K562 (cell line): ENCODE results near the gene TMBIM4. TPM values are rescaled to one million over a fixed set of nuclear protein-coding genes. Genes with fewer than 3 reads are reported as not detected.

Experiments used
- ATAC-seq: fragments of 200-7000 bp; cut with Tn5 transposase; 3 replicates; pipeline ENCODE4 v1.9.1; 2020; ENCODE audit warnings: moderate library complexity
- BruUV-seq: library from RNA; stranded (reverse); fragments of 400-500 nt; replicated peaks from 2 replicates; lab custom pipeline; 2021; lab: Mats Ljungman, UMichigan
- CTCF ChIA-PET: fragments of 300-600 bp; formaldehyde crosslinking; extraction: SDS; loops from one replicate; lab custom pipeline; 2021; ENCODE audit warnings: low intra/inter-chr PET ratio; lab: Yijun Ruan, JAX
- POLR2A ChIA-PET: fragments of 300-600, 350-650 bp; sonication (Branson Sonifier 250); formaldehyde crosslinking; extraction: SDS; loops from one replicate; lab custom pipeline; 2021; ENCODE audit warnings: antibody characterized with exemption, inconsistent platforms; lab: Yijun Ruan, JAX
- DNase-seq, 4 experiments: peaks; one replicate each; pipeline versions ENCODE4 v3.0.0 to v3.0.0-alpha.2; 2011 to 2018; ENCODE audit warnings: low spot score in 3 of 4, mixed read lengths in 3 of 4; ENCODE audit errors: extremely low read depth in 1 of 4
- FAIRE-seq: peaks from 2 replicates; lab custom pipeline; 2011; peaks lifted over from hg19 to GRCh38; lab: Jason Lieb, UNC
- H2AFZ ChIP-seq: 2 replicates; pipeline ENCODE4 v1.6.0; 2011; ENCODE audit warnings: low read depth, low read length, control low read depth, inconsistent platforms
- H3K27ac ChIP-seq: fragments of 200-600 bp; 3 replicates; pipeline ENCODE4 v1.8.0; 2011; ENCODE audit warnings: low read depth, mild to moderate bottlenecking, control low read depth, inconsistent platforms, low read length, moderate library complexity, mixed read lengths; ENCODE audit errors: extremely low read depth
- H3K27me3 ChIP-seq, 2 experiments: fragments of 300-600 bp in 1 of 2; 2 replicates in 1 of 2; 3 replicates in 1 of 2; pipeline versions ENCODE4 v1.6.0 to v1.8.0; 2011; ENCODE audit warnings: inconsistent platforms in 2 of 2, low read length in 2 of 2, mild to moderate bottlenecking in 1 of 2, mixed read lengths in 1 of 2, moderate library complexity in 1 of 2; ENCODE audit not compliant: control insufficient read depth in 2 of 2, insufficient read depth in 2 of 2
- H3K36me3 ChIP-seq: fragments of 300-600 bp; 3 replicates; pipeline ENCODE4 v1.8.0; 2011; ENCODE audit warnings: mild to moderate bottlenecking, low read length, inconsistent platforms; ENCODE audit not compliant: control insufficient read depth, insufficient read depth
- H3K4me1 ChIP-seq, 2 experiments: fragments of 200-600 bp in 1 of 2; replicated peaks in 1 of 2; 2 replicates in 1 of 2; 3 replicates in 1 of 2; pipeline versions ENCODE4 v1.5.1 to v1.8.0; 2011; ENCODE audit warnings: inconsistent platforms in 2 of 2, low read length in 2 of 2, mild to moderate bottlenecking in 1 of 2, mixed read lengths in 1 of 2, moderate library complexity in 1 of 2; ENCODE audit not compliant: control insufficient read depth in 2 of 2, insufficient read depth in 2 of 2
- H3K4me2 ChIP-seq: 2 replicates; pipeline ENCODE4 v1.6.1; 2011; ENCODE audit warnings: low read length, control low read depth, inconsistent platforms, mixed read lengths; ENCODE audit not compliant: insufficient read depth
- H3K4me3 ChIP-seq: fragments of 200-600 bp; sonication (generic), shearing (Covaris generic); 2 replicates; pipeline ENCODE4 v1.5.1; 2016; ENCODE audit warnings: control low read depth, inconsistent platforms
- H3K79me2 ChIP-seq: fragments of 200-600 bp; 3 replicates; pipeline ENCODE4 v1.8.0; 2011; ENCODE audit warnings: low read length, inconsistent platforms; ENCODE audit not compliant: control insufficient read depth, insufficient read depth
- H3K9ac ChIP-seq, 2 experiments: 2 replicates each; pipeline versions ENCODE4 v1.6.0 to v1.6.1; 2011; ENCODE audit warnings: low read depth in 2 of 2, low read length in 2 of 2, control low read depth in 1 of 2, inconsistent platforms in 1 of 2, mild to moderate bottlenecking in 1 of 2, mixed read lengths in 1 of 2; ENCODE audit not compliant: insufficient read depth in 1 of 2
- H3K9me1 ChIP-seq: one replicate; pipeline ENCODE4 v1.6.0; 2011; ENCODE audit warnings: inconsistent platforms, mild to moderate bottlenecking, low read length, moderate library complexity; ENCODE audit not compliant: control insufficient read depth, insufficient read depth
- H3K9me3 ChIP-seq: replicated peaks from 2 replicates; pipeline ENCODE4 v1.5.1; 2011; ENCODE audit warnings: low read depth, low read length, inconsistent platforms; ENCODE audit not compliant: control insufficient read depth, insufficient read depth
- H4K20me1 ChIP-seq: replicated peaks from 2 replicates; pipeline ENCODE4 v1.6.1; 2011; ENCODE audit warnings: low read length, inconsistent platforms, mixed read lengths; ENCODE audit not compliant: control insufficient read depth, insufficient read depth
- CBX3 ChIP-seq, 2 experiments: IDR thresholded peaks; 1 replicate in 1 of 2; 2 replicates in 1 of 2; pipeline ENCODE4 v1.6.1; 2012; ENCODE audit warnings: inconsistent platforms in 2 of 2, low read length in 2 of 2, borderline replicate concordance in 1 of 2, control low read depth in 1 of 2
- RBM25 ChIP-seq: fragments of 200-400 bp; formaldehyde crosslinking; IDR thresholded peaks from 2 replicates; pipeline ENCODE4 v1.6.1; 2018; ENCODE audit warnings: low read length, low read depth, moderate library complexity; ENCODE audit not compliant: severe bottlenecking
- YY1 ChIP-seq, 3 experiments: IDR thresholded peaks; 2 replicates each; pipeline ENCODE4 v1.6.1; 2011; ENCODE audit warnings: low read length in 2 of 3, mild to moderate bottlenecking in 2 of 3, moderate library complexity in 2 of 3, borderline replicate concordance in 1 of 3, control low read depth in 1 of 3, low read depth in 1 of 3; ENCODE audit not compliant: insufficient read depth in 3 of 3, insufficient replicate concordance in 2 of 3, control insufficient read depth in 1 of 3, insufficient read length in 1 of 3; ENCODE audit errors: extremely low read depth in 1 of 3
- ZBTB1 ChIP-seq: sonication (generic); formaldehyde crosslinking; IDR thresholded peaks from 2 replicates; pipeline ENCODE4 v1.8.1; 2023; ENCODE audit warnings: missing genetic modification reagents, low read depth, mild to moderate bottlenecking, borderline replicate concordance
- ZNF354B ChIP-seq: fragments of 250-450 bp; sonication (Bioruptor Pico); IDR thresholded peaks from 2 replicates; pipeline ENCODE4 v1.4.0; 2020
- ZNF507 ChIP-seq: conservative IDR thresholded peaks from 2 replicates; pipeline ENCODE4 v1.6.1; 2017; ENCODE audit warnings: missing genetic modification characterization, missing compliant biosample characterization
- ZNF695 ChIP-seq: fragments of 450-650 bp; formaldehyde crosslinking; IDR thresholded peaks from 2 replicates; pipeline ENCODE4 v1.4.0; 2020; ENCODE audit warnings: mild to moderate bottlenecking, moderate library complexity
- WGBS: fragments of 100-300 bp; shearing (Covaris generic); methylation state at CpG from one replicate; pipeline ENCODE4 v1.1.6; 2016; ENCODE audit warnings: low coverage, mixed read lengths; ENCODE audit not compliant: insufficient coverage; ENCODE audit errors: missing lambda C conversion rate; 5-methylcytosine and 5-hydroxymethylcytosine counted together
- in situ Hi-C: fragments of 300-500 bp; cut with MboI; formaldehyde crosslinking; loops from 4 replicates; pipeline ENCODE4 v1.15.0; 2018; ENCODE audit warnings: inconsistent platforms, mixed read lengths
- intact Hi-C: fragments of 100-400 bp; cut with micrococcal nuclease; formaldehyde crosslinking; loops from 2 replicates; pipeline ENCODE4 v1.14.2; 2022
- polyA plus RNA-seq, 8 experiments: library from polyadenylated mRNA; depleted of rRNA in 4 of 8; stranded (reverse) in 5 of 8; unstranded in 3 of 8; fragments of >200 nt; fragmentation: Nextera tagmentation in 2 of 8; fragmentation: Illumina TruSeq in 1 of 8; extraction: Ambion mirVana in 2 of 8; extraction: Trizol in 1 of 8; gene quantifications; 2 replicates each; pipeline versions ENCODE4 v1.2.1 to v1.2.3, GENCODE V29; 2011 to 2014; ENCODE audit warnings: inconsistent platforms in 1 of 8, missing spikeins in 1 of 8
- total RNA-seq, 7 experiments: library from RNA; depleted of rRNA in 6 of 7; stranded (reverse); fragments of >200 nt in 6 of 7; fragmentation: Illumina TruSeq in 2 of 7; extraction: Trizol in 2 of 7; gene quantifications; 2 replicates each; pipeline versions ENCODE4 v1.2.1 to v1.2.3, GENCODE V29; 2011 to 2021; ENCODE audit warnings: low replicate concordance in 1 of 7

The TMBIM4 gene
- total and polyA plus RNA-seq, 9 of the 15 experiments (the other 6 are each of a cell fraction or from before 2014, with no cell fraction given): 18.6 to 272 (median 50.0) TPM

GRCh38 chr12:66141299-66141698 is 28.5 kb downstream of the TMBIM4 start:
- no peaks in the 10 kb centered on the region for H3K9me1 ChIP-seq
- H4K20me1 ChIP-seq: no peaks in the 10 kb centered on the region
- POLR2A ChIA-PET: no interaction called here
- H3K4me2 ChIP-seq: no peak overlapping the region
- BruUV-seq: no TSS peak
- H3K4me3 ChIP-seq: no peak overlapping the region
- peak; percentile 82 for TF ChIP-seq RBM25
- peak; percentile 94 for TF ChIP-seq ZNF354B (CRISPR knock-in tag)
- no peak for TF ChIP-seq ZBTB1
- 0 out of 3 replicates have a peak, but pooled peaks of 1 of the 2 experiments have one; percentile 13 for TF ChIP-seq CBX3 (IDR thresholded peaks at IDR 0.05; ENCODE audit: borderline replicate concordance in 1 of 2, low read length in 2 of 2)
- TF ChIP-seq ZNF695 (CRISPR knock-in tag): no peak
- no peak for TF ChIP-seq YY1 (IDR thresholded peaks at IDR 0.05; ENCODE audit: borderline replicate concordance in 1 of 3, control insufficient read depth in 1 of 3, extremely low read depth in 1 of 3, insufficient read depth in 3 of 3, insufficient read length in 1 of 3, insufficient replicate concordance in 2 of 3, low read depth in 1 of 3, low read length in 2 of 3)
- TF ChIP-seq ZNF507 (tag): peak; percentile 99
- TF ChIP-seq, all 486 proteins: peak for 4
- in situ Hi-C loops (no loop called here), intact Hi-C loops (no loop called here)
- Histone ChIP-seq H3K9me3 (peaks cover 13% of the 10 kb centered on the region), H3K79me2 (no peaks in the 10 kb centered on the region), H2AFZ (no peak overlapping the region), H3K27me3 (no peaks in the 10 kb centered on the region), H3K27ac (no peak overlapping the region), H3K9ac (no peak overlapping the region), H3K4me1 (no peaks in the 10 kb centered on the region), H3K36me3 (peaks cover 33% of the 10 kb centered on the region)
- DNase-seq (no peak), ATAC-seq (no peak), FAIRE-seq (no peak)
- CTCF ChIA-PET: no interaction called here
- 78% methylated on average over 2 of the region's 2 CpGs for WGBS
